ENCODE measurements around the gene TMEM43.

TMEM43 gene

GRCh38 chr3:14127516-14128161 is 2.8 kb downstream of the TMEM43 start:
- DNase-seq (ENCODE audit: low read depth) = no peak
- no peak for TF ChIP-seq CTCF (IDR thresholded peaks at IDR 0.05; ENCODE audit: low read length, missing control alignments)
- no peak overlapping the region for H3K4me3 ChIP-seq (replicated peaks; ENCODE audit: low read depth, low read length)

- TF ChIP-seq CTCF (IDR thresholded peaks at IDR 0.05; ENCODE audit: low read length, missing control alignments) = no peak
Observed at GRCh38 chr3:14128724-14129123, 3.9 kb downstream of the TMEM43 start.

GRCh38 chr3:14129296-14129695 is 4.4 kb downstream of the TMEM43 start:
- TF ChIP-seq CTCF (IDR thresholded peaks at IDR 0.05; ENCODE audit: low read length, missing control alignments) = no peak
- no peak overlapping the region for H3K4me3 ChIP-seq (replicated peaks; ENCODE audit: low read depth, low read length)
- no peak for DNase-seq (ENCODE audit: low read depth)

More at GRCh38 chr3:14128724-14129123, 3.9 kb downstream of the TMEM43 start:
- no peak overlapping the region for H3K4me3 ChIP-seq (replicated peaks; ENCODE audit: low read depth, low read length)
- no peak for DNase-seq (ENCODE audit: low read depth)

GRCh38 chr3:14130230-14130629 is 5.4 kb downstream of the TMEM43 start:
- TF ChIP-seq CTCF (IDR thresholded peaks at IDR 0.05; ENCODE audit: low read length, missing control alignments) = no peak
- no peak for DNase-seq (ENCODE audit: low read depth)
- H3K4me3 ChIP-seq (replicated peaks; ENCODE audit: low read depth, low read length) = no peak overlapping the region

GRCh38 chr3:14130707-14131106 is 5.9 kb downstream of the TMEM43 start:
- no peak overlapping the region for H3K4me3 ChIP-seq (replicated peaks; ENCODE audit: low read depth, low read length)
- DNase-seq (ENCODE audit: low read depth) = no peak
- TF ChIP-seq CTCF (IDR thresholded peaks at IDR 0.05; ENCODE audit: low read length, missing control alignments) = no peak

GRCh38 chr3:14131134-14131533 is 6.3 kb downstream of the TMEM43 start:
- no peak overlapping the region for H3K4me3 ChIP-seq (replicated peaks; ENCODE audit: low read depth, low read length)
- TF ChIP-seq CTCF (IDR thresholded peaks at IDR 0.05; ENCODE audit: low read length, missing control alignments) = no peak
- DNase-seq (ENCODE audit: low read depth) = no peak

GRCh38 chr3:14132120-14132519 is 7.3 kb downstream of the TMEM43 start:
- DNase-seq (ENCODE audit: low read depth) = no peak
- no peak for TF ChIP-seq CTCF (IDR thresholded peaks at IDR 0.05; ENCODE audit: low read length, missing control alignments)
- H3K4me3 ChIP-seq (replicated peaks; ENCODE audit: low read depth, low read length) = no peak overlapping the region

Measured in fibroblast of pulmonary artery (primary cell).